ENCODE data around the gene BMPR1A. TPM values are rescaled to one million over a fixed set of nuclear protein-coding genes. Genes with fewer than 3 reads are reported as not detected.

BMPR1A gene
- total RNA-seq, 2 donors from 2014 or later, result 46.2 to 56.8 TPM

DNA sequence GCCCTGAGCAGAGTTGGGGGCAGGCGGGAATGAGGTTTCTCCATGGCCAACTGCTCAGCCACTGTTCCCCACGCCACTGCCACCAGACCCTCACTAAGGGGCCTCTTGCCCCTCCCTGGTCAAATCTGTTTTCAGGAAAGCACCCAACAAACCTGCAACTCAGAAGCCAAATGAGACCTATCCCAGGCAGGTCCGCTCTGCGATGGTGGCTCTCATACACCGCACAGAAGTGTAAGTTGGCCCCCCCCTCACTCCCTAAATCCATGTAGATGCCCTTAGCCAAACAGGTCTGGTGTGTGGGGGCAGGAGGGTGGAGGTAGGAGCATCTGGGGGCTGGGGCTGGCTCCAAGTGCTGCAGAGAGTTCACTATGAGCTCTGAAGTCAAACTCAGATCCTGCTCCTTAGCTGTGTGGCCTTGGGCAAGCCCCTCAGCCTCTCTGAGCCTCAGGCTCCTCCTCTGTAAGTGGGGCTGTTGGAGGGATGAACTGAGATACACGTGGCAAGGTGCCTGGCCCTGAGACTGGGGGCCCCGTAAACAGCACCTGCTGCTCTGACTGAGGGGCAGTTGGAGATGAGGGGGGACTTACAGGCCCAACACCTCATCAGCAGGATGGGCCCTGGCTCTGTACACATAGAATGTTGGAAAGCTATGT is 199.9 kb downstream of the BMPR1A start:
- intact Hi-C loops (cut with DNase I), result no loop called here
- ATAC-seq (no peak), DNase-seq (no peak)

DNA sequence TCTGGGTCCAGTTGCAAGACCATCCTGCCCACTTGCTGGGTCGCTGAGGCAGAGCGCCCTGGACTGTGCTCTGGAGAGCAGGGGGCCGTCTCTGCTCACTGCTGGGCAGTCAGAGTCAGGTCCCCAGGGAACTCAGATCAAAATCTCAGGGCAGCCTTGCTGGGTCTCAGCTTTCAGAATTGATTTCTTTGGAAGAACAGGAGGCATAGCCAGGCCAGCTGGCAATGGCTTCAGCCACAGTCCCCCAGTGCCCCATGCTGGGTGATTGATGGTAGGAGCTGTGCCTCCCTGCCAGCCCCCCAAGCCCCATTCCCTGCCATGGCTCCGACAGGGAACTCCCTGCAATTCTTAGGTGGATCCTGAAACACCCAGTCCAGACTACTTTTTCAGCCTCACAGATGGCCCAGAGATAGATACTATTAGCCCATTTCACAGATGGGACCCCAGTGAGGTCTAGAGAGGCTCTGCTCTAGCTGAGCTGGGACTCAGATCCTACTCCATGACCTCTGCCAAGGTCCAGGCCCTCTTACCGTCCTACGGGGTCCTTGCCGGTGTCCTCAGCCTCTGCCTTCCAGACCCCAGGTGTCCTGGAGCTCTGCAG is 200.5 kb downstream of the BMPR1A start:
- no peak for DNase-seq
- no peak for ATAC-seq

DNA sequence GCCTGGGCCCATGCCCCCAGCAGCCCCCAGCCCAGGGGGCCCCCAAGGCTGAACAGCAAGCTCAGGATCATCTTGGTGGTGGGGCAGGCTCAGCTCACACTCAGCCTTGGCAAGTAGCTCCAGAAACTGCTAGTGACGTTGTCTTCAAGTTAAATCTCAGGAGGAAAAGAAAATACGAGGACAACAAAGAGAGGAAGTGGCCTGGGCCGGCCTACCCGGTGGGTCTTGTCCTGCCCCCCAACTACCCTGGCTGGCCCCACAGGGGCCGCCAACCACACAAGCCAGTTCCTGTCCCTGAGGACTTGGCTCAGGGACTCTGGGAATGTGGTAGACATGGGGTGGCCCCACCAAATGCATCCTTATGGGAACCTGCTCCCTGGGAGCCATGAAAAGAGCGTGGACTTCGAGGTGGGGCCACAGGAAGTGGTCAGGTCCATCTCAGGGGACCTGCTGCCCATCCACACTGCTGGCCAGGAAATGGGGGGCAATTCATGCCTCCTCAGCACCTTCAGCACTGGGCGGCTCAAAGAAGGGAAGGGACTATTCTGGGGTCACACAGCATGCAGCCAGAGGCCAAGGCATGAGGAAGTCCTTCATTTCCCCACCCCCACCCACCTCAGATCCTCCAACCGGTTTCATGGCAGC is 201.2 kb downstream of the BMPR1A start, which contains the start of gene MMRN2:
Gene MMRN2, minus strand, starts transcription at position 145 of the 645 bp plus-strand sequence. Its CDS starts 74 bp downstream, at position 71.
- intact Hi-C loops (cut with DNase I), result no loop called here
- peak; percentile 69 for DNase-seq
- peak in 1 of 2 donors; percentile 1 for ATAC-seq

More for the DNA sequence above, 200.5 kb downstream of the BMPR1A start:
- intact Hi-C loops (cut with DNase I), result no loop called here

DNA sequence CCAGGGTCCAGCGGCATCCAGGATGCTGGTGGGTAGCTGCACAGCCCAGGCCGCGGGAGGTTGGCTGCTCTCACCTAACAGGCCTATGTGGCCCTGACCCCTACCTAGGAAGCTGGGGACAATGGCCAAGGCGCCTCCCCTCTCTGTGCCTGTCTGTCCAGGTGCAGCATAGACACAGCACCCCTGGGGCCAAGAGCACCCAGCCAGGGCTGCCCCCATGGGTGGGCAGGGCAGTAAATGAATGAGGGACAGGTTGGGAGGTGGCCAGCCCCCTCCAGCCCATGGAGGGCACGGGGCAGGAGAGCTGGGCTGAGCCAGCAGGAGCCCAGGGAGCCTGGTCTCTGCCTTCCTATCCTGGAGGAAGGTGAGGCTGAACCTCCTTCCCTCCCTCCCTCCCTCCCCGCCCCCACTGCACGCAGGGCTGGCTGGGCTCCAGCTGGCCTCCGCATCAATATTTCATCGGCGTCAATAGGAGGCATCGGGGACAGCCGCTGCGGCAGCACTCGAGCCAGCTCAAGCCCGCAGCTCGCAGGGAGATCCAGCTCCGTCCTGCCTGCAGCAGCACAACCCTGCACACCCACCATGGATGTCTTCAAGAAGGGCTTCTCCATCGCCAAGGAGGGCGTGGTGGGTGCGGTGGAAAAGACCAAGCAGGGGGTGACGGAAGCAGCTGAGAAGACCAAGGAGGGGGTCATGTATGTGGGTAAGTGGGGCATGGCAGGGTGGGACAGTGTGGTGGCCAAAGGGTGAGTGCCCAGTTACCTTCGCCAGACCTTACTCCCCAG is 201.9 kb downstream of the BMPR1A start, which contains the start of gene SNCG:
Gene SNCG, plus strand, starts transcription at position 484 of the 785 bp plus-strand sequence. Its CDS starts 99 bp downstream, at position 583.
- intact Hi-C loops (cut with DNase I), result no loop called here
- DNase-seq, result peak; percentile 58
- peak; percentile 3 to 16 for ATAC-seq

DNA sequence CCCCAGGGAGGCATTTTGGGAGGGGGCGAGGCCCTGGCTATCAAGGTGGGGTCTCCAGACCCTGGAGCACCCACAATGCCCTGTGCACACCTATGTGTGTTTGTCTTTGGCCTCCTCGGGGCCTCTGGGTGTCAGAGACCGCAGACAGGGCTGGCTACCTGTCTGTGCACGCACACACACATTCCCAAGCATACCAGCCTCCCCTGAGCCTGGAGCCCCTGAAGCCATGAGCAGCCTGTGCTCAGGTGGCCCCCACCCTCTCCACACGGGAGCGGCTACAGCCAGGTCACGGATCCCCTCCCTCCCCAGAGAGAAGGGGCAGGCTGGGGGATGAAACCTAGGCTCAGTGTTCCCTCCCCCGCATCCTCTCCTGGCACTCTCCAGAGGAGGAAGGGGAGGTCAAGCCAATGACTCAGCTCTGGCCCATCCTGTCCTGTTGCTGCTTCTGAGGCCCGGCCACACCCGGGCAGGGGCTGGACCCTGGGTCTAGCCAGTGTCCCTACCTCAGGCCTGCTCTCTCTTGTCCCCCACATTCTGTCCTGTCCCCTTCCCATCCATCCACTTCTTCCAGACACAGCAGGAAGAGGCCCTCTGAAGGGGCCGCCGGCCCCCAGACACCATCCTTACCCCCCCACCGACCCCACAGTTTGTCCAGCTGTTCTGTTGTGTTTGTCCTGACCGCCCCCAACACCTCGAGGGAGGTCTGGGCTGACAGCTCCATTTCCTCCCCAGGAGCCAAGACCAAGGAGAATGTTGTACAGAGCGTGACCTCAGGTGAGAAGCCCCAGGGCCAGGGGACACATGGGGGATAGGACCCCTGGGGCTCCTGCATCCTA is 202.7 kb downstream of the BMPR1A start:
- DNase-seq (peak; percentile 84), ATAC-seq (peak; percentile 53 to 75)
- intact Hi-C loops (cut with DNase I), result no loop called here

DNA sequence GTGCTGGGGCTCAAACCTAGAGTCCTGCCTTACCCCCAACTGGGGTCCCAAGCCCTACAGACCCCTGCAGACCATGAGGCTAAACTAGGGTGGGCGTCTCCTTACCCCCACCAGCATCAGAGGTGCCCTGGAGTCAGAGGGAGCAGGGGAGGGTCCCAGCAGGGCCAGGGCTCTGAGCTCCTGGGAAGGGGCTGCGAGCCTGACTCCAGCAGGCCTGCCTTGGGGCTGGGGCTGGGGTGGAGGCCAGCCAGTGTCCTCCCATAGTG is 203.3 kb downstream of the BMPR1A start:
- intact Hi-C loops (cut with DNase I), result no loop called here
- ATAC-seq, result no peak

DNA sequence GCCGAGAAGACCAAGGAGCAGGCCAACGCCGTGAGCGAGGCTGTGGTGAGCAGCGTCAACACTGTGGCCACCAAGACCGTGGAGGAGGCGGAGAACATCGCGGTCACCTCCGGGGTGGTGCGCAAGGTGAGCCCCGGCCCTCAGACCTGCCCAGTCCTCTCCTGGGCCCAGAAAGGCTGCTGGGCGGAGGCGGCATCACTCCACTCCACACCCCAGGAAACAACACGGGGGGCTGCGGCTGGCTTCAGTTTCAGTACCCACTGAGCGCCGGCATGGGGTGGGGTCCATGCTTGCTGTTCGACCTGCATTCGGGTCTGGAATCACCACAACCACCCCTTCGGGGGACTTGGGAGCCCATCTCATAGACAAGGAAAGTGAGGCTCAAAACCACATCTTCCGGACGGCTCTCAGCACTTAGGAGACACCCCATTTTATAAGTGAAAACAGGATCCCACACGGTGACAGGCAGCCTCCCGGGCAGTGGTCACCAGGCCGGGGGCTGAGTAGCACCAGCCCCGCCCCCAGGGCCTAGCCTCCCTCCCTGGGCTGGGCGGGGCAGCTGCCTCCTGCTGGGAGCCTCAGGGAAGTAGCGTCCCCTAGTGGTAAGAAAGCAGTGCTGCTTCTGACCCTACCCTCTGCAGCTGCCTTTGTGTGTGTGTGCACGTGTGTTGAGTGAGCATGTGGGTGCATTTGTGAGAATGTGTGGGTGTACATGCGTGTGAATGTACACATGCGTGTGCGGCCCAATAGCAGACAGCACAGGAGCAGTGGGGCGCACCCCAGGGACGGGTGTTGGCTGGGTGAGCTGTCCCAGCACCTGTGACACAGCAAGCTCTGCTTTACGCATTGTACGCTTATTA is 203.8 kb downstream of the BMPR1A start:
- intact Hi-C loops (cut with DNase I), result no loop called here
- peak; percentile 46 to 60 for ATAC-seq
- peak; percentile 75 for DNase-seq

More for the DNA sequence above, 203.3 kb downstream of the BMPR1A start:
- DNase-seq, result no peak

DNA sequence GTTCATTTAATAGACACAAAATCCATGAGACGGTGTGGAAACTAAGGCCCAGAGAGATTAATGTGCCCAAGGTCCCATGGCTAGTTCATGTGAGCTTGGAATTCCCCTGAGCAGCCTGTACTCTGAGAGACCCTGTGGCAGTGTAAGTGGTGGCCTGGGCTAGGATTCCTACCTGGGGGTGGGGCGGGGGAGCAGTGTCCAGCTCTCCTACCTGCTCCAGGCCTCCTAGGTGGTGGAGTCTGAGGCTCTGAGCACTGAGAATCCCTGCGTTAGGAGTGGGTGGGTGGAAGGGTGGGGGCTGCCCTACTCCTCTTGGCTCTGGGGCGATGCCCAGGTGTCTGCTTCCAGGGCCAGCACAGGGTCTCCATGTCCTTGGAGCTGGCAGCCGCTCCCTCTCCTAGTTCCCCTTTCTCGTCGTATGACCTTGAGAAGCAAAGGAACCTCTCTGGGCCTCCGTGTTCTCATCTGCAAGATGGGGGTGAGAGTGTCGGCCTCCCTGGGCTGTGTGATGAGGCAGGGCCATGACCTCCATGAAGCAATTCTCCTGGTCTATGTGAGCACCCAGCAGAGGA is 204.5 kb downstream of the BMPR1A start:
- DNase-seq (no peak), ATAC-seq (no peak)
- intact Hi-C loops (cut with DNase I), result no loop called here

DNA sequence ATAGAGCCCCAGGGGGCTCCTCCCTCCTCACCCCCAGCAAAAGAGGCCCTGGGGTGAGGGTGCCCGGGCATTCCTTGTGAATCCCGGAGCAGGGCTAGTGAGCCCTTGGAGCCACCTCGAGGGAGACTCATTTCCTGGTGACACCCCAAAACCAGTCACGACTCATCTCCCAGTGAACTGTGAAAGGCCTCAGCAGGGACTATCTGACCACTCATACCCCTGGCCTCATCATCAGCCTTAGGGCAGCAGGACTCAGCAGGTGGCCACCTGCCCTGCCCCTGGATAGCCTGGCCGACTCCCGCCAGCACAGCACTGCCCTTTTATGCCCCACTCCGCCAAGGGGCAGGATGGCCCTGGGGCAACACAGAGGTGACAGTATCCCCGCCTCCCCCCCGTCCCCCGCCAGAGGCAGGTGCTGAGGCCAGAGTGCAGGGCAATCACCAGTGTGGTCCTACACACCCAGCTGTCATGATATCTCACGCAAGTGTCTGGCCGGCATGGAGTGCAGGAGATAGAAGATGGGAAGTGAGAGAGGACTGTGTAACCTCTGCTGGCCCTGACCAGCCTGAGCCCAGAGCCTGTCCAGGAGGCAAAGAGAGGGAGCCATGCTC is 205.2 kb downstream of the BMPR1A start:
- DNase-seq, result no peak
- no peak for ATAC-seq
- intact Hi-C loops (cut with DNase I), result no loop called here

DNA sequence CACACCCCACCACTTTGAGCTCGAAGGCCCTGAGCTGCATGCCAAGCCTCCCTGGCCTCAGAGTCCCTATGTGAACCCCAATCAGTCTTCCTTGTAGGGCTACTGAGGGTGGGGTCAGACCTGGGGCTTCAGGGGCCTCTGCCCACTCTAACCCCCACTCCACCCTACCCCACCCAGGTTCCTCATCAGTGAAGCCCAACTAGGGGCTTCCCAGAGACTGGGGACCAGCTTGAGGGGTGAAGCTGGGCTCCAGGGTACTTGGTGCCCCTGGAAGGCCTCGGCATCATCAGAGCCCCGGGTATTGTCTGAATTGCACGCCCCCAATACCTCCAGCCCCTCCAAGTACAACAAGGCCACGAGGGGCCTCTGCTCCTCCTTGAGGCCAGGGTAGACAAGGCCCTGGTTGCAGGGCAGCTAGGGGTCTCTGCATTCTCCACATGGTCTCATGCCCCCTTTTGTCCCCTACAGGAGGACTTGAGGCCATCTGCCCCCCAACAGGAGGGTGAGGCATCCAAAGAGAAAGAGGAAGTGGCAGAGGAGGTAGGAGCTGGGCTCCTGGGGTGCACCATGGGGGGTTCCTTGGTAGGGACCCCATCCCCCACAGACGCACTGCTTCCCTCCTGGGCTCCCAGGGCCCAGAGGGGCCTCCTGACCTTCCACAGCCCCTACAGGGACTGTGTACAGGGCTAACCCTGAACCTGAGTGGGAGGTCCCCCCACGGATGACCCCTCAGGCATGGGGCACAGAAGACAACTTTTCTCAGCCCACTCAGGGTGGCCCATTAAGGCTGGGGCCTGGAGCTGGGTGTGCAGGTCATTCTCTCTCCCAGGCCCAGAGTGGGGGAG is 205.9 kb downstream of the BMPR1A start:
- intact Hi-C loops (cut with DNase I), result no loop called here
- DNase-seq, result no peak
- ATAC-seq, result no peak

DNA sequence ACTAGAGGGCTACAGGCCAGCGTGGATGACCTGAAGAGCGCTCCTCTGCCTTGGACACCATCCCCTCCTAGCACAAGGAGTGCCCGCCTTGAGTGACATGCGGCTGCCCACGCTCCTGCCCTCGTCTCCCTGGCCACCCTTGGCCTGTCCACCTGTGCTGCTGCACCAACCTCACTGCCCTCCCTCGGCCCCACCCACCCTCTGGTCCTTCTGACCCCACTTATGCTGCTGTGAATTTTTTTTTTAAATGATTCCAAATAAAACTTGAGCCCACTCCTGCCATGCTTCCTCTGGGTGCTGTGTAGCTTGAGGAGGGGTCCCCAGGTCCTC is 206.5 kb downstream of the BMPR1A start:
- DNase-seq, result no peak
- ATAC-seq, result no peak
- intact Hi-C loops (cut with DNase I), result no loop called here

DNA sequence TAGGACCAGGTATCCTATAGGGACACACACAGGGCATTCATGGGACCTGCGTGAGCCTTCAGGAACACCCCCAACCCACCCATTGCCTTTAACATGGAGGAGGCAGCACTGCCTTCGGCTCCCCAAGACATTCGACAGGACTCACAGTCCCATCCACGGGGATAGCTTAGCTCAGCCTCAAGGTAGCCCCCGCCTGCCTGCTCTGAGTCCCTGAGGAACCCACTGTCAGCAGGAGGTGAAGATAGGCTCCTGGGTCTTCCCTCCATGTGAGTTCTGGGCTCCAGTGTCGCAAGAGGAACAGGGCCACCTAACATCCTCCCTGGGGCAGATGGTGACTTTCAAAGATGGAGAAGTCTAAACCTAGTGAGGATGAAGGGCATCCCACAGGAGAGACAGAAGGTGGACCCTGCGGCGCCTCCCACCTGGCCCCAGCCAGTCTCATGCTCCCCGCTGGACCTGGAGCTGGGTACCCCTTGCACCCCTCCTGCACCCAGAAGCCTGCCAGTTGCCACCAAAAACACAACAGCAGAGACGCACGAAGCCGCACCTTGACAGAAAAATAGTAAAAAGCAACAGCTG is 207.0 kb downstream of the BMPR1A start:
- intact Hi-C loops (cut with DNase I), result no loop called here
- no peak for DNase-seq
- no peak for ATAC-seq

DNA sequence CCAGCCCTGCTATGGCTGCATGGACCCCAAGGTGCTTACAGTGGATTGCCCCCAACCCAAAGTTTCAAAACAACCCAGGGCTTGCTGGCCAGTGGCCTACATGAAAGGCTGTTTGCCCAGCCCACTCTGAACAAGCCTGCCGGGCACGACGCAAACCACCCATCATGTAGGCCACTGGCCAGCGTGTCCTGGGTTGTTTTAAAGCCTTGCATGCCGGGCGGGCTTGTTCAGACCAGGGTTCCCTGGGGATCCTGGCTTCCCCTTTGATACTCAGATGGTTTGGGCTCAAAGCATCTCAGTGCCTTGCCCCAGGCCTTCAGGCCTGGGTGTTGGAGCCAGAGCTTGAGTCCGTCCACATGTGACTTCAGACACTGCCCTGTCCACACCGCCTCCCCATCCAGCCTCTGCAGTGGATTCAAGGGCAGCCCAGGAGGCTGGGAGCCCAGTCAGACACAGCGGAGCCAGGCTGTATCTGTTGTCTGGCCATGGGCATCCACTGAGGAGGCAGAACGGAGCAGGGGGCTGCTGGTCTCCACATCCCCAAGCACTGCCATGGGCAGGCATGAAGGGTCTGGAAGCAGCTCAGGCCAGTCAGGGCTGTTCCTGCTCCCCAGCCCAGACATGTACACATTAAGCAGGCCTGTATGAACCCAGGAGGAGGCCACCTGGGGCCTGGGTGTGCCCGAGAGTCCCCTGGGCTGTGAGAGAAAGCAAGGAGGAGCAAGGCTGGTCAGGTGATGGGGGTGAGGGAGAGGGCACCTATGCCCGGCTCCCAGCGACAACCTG is 207.8 kb downstream of the BMPR1A start:
- intact Hi-C loops (cut with DNase I), result no loop called here
- DNase-seq, result no peak
- ATAC-seq, result no peak

DNA sequence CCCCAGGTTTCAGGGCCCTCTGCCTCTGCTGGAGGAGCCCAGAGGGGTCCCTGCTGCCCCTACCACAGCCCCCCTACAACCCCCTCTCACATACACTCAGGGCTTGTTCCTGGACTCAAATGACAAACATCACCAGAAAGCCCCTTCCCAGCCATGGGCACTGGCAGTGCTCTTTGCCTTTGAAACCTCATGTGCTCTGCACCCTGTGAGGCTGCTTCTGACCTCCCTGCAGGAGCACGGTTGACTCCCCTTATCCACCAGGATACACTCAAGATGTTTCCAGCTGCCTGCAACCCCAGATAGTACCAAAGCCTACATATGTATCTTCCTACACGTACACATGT is 208.4 kb downstream of the BMPR1A start:
- intact Hi-C loops (cut with DNase I), result no loop called here
- DNase-seq (no peak), ATAC-seq (no peak)

DNA sequence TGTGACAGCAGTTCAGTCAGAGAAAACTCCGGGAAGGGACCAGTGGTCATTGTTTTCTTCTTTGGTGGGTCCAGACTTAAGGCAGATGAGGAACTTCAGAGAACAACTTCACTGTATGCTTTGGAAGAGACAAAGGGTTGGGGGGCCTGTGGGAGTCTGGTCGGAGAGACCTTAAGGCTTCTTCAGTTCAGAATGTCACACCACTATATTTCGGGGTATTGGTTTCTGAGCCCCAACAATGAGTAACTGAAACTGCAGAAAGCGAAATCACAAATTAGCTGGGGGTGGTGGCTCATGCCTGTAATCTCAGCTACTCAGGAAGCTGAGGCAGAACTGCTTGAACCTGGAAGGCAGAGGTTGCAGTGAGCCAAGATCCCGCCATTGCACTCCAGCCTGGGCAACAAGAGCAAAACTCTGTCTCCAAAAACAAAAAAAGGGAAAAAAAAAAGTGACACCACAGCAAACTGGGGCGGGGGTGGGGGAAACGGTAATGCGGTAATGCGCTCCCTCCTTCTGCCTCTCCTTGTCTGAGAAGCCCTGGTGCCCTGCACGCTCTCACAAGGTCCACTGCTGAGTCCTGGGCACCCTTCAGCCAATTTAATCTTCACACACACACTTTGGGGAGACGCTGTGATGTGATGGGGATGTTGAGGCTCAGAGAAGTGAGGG is 209.7 kb downstream of the BMPR1A start:
- intact Hi-C loops (cut with DNase I), result no loop called here
- DNase-seq (no peak), ATAC-seq (no peak)
